Measurements from ENCODE around the gene ANKLE1.

Gene ANKLE1

GRCh38 chr19:17322854-17323253 lies 41.2 kb downstream of the ANKLE1 start:
- H3K9me3 ChIP-seq (ENCODE audit: control extremely low read depth in 1 of 5, control insufficient read depth in 4 of 5, insufficient read depth in 2 of 5, low read depth in 1 of 5, low read length in 4 of 5), result no peaks in the 10 kb centered on the region
- H3K4me3 ChIP-seq (ENCODE audit: control insufficient read depth in 1 of 7, extremely low read depth in 1 of 7, insufficient read depth in 4 of 7, low read depth in 2 of 7, low read length in 6 of 7), result peak overlapping the region in 2 of 7 experiments; percentile 43 to 62
- peaks cover 0 to 35% (median 25%) of the 10 kb centered on the region in 4 experiments for H3K36me3 ChIP-seq (ENCODE audit: control insufficient read depth in 4 of 4, insufficient read depth in 4 of 4, low read length in 3 of 4)
- ChIA-PET CTCF (interaction anchor here (1.3 to 2.1 kb wide), 2 partner anchors 10 to 14 kb away, joined by 4 to 8 read pairs; partner anchors contain the start of gene DDA1), POLR2A (interaction anchor here (0.6 kb wide), 1 partner anchor 13 kb away, joined by 4 read pairs; no protein-coding TSS in a partner anchor)
- peaks cover 0 to 10% (median 8%) of the 10 kb centered on the region in 4 experiments for H3K4me1 ChIP-seq (ENCODE audit: control extremely low read depth in 1 of 4, control insufficient read depth in 4 of 4, insufficient read depth in 4 of 4, low read length in 3 of 4)
- H3K27ac ChIP-seq (ENCODE audit: insufficient read depth in 1 of 2, low read depth in 1 of 2, low read length in 2 of 2, poor library complexity in 1 of 2, severe bottlenecking in 2 of 2), result no peak overlapping the region
- no peaks in the 10 kb centered on the region for H3K27me3 ChIP-seq (replicated peaks in 2 of 5; ENCODE audit: control insufficient read depth in 4 of 5, insufficient read depth in 5 of 5, low read length in 4 of 5)
- WGBS (ENCODE audit: insufficient coverage), result 94% methylated on average over 6 of the region's 10 CpGs
- DNase-seq, result no peak

- Histone ChIP-seq H3K4me1 (ENCODE audit: control extremely low read depth in 1 of 4, control insufficient read depth in 4 of 4, insufficient read depth in 4 of 4, low read length in 3 of 4) (peaks cover 0 to 14% (median 10%) of the 10 kb centered on the region in 4 experiments), H3K27ac (ENCODE audit: insufficient read depth in 1 of 2, low read depth in 1 of 2, low read length in 2 of 2, poor library complexity in 1 of 2, severe bottlenecking in 2 of 2) (no peak overlapping the region), H3K36me3 (ENCODE audit: control insufficient read depth in 4 of 4, insufficient read depth in 4 of 4, low read length in 3 of 4) (peaks cover 0 to 34% (median 25%) of the 10 kb centered on the region in 4 experiments), H3K9me3 (ENCODE audit: control extremely low read depth in 1 of 5, control insufficient read depth in 4 of 5, insufficient read depth in 2 of 5, low read depth in 1 of 5, low read length in 4 of 5) (no peaks in the 10 kb centered on the region), H3K4me3 (ENCODE audit: control insufficient read depth in 1 of 7, extremely low read depth in 1 of 7, insufficient read depth in 4 of 7, low read depth in 2 of 7, low read length in 6 of 7) (peak overlapping the region in 5 of 7 experiments; percentile 6 to 62 (median 48)), H3K27me3 (replicated peaks in 2 of 5; ENCODE audit: control insufficient read depth in 4 of 5, insufficient read depth in 5 of 5, low read length in 4 of 5) (no peaks in the 10 kb centered on the region)
- ChIA-PET POLR2A (interaction anchor here (0.6 to 1.2 kb wide), 2 partner anchors 13 to 17 kb away, joined by 4 to 5 read pairs; no protein-coding TSS in a partner anchor), CTCF (interaction anchor here (1.2 kb wide), 1 partner anchor 9 kb away, joined by 3 read pairs; no protein-coding TSS in a partner anchor)
- peak in 1 of 3 donors; percentile 31 for DNase-seq
- WGBS (ENCODE audit: insufficient coverage), result 15% methylated on average over 27 of the region's 56 CpGs
Observed at GRCh38 chr19:17323300-17323963, 41.7 kb downstream of the ANKLE1 start.

GRCh38 chr19:17323964-17324332 lies 42.2 kb downstream of the ANKLE1 start:
- Histone ChIP-seq H3K4me1 (ENCODE audit: control extremely low read depth in 1 of 4, control insufficient read depth in 4 of 4, insufficient read depth in 4 of 4, low read length in 3 of 4) (peaks cover 0 to 17% (median 13%) of the 10 kb centered on the region in 4 experiments), H3K27me3 (replicated peaks in 2 of 5; ENCODE audit: control insufficient read depth in 4 of 5, insufficient read depth in 5 of 5, low read length in 4 of 5) (no peaks in the 10 kb centered on the region), H3K27ac (ENCODE audit: insufficient read depth in 1 of 2, low read depth in 1 of 2, low read length in 2 of 2, poor library complexity in 1 of 2, severe bottlenecking in 2 of 2) (no peak overlapping the region), H3K9me3 (ENCODE audit: control extremely low read depth in 1 of 5, control insufficient read depth in 4 of 5, insufficient read depth in 2 of 5, low read depth in 1 of 5, low read length in 4 of 5) (no peaks in the 10 kb centered on the region), H3K4me3 (ENCODE audit: control insufficient read depth in 1 of 7, extremely low read depth in 1 of 7, insufficient read depth in 4 of 7, low read depth in 2 of 7, low read length in 6 of 7) (peak overlapping the region in 5 of 7 experiments; percentile 6 to 62 (median 48)), H3K36me3 (ENCODE audit: control insufficient read depth in 4 of 4, insufficient read depth in 4 of 4, low read length in 3 of 4) (peaks cover 0 to 32% (median 23%) of the 10 kb centered on the region in 4 experiments)
- DNase-seq, result peak in 2 of 3 donors; percentile 32 to 47
- CTCF ChIA-PET, result interaction anchor here (1.2 kb wide), 1 partner anchor 9 kb away, joined by 3 read pairs; no protein-coding TSS in a partner anchor
- 21% methylated on average over 2 of the region's 7 CpGs for WGBS (ENCODE audit: insufficient coverage)
- POLR2A ChIA-PET, result interaction anchor here (1.2 kb wide), 1 partner anchor 17 kb away, joined by 5 read pairs; no protein-coding TSS in a partner anchor

GRCh38 chr19:17324357-17325114 lies 42.8 kb downstream of the ANKLE1 start:
- no peak overlapping the region for H3K4me3 ChIP-seq (ENCODE audit: control insufficient read depth in 1 of 7, extremely low read depth in 1 of 7, insufficient read depth in 4 of 7, low read depth in 2 of 7, low read length in 6 of 7)
- H3K27me3 ChIP-seq (replicated peaks in 2 of 5; ENCODE audit: control insufficient read depth in 4 of 5, insufficient read depth in 5 of 5, low read length in 4 of 5), result peaks cover 0 to 3% (median 0%) of the 10 kb centered on the region in 5 experiments
- peaks cover 0 to 23% (median 19%) of the 10 kb centered on the region in 4 experiments for H3K4me1 ChIP-seq (ENCODE audit: control extremely low read depth in 1 of 4, control insufficient read depth in 4 of 4, insufficient read depth in 4 of 4, low read length in 3 of 4)
- peaks cover 0 to 26% (median 22%) of the 10 kb centered on the region in 4 experiments for H3K36me3 ChIP-seq (ENCODE audit: control insufficient read depth in 4 of 4, insufficient read depth in 4 of 4, low read length in 3 of 4)
- no peaks in the 10 kb centered on the region for H3K9me3 ChIP-seq (ENCODE audit: control extremely low read depth in 1 of 5, control insufficient read depth in 4 of 5, insufficient read depth in 2 of 5, low read depth in 1 of 5, low read length in 4 of 5)
- H3K27ac ChIP-seq (ENCODE audit: insufficient read depth in 1 of 2, low read depth in 1 of 2, low read length in 2 of 2, poor library complexity in 1 of 2, severe bottlenecking in 2 of 2), result no peak overlapping the region
- ChIA-PET CTCF (interaction anchor here (1.2 kb wide), 1 partner anchor 8 kb away, joined by 3 read pairs; no protein-coding TSS in a partner anchor), POLR2A (interaction anchor here (1.2 kb wide), 1 partner anchor 18 kb away, joined by 5 read pairs; no protein-coding TSS in a partner anchor)
- no peak for DNase-seq
- WGBS (ENCODE audit: insufficient coverage), result 90% methylated on average over 23 of the region's 28 CpGs

GRCh38 chr19:17325133-17325532 lies 43.4 kb downstream of the ANKLE1 start:
- CTCF ChIA-PET, result no interaction called here
- DNase-seq, result no peak
- no peaks in the 10 kb centered on the region for H3K9me3 ChIP-seq (ENCODE audit: control extremely low read depth in 1 of 5, control insufficient read depth in 4 of 5, insufficient read depth in 2 of 5, low read depth in 1 of 5, low read length in 4 of 5)

GRCh38 chr19:17325881-17326594 lies 44.3 kb downstream of the ANKLE1 start:
- DNase-seq, result no peak
- peaks cover 0 to 12% (median 0%) of the 10 kb centered on the region in 5 experiments for H3K27me3 ChIP-seq (replicated peaks in 2 of 5; ENCODE audit: control insufficient read depth in 4 of 5, insufficient read depth in 5 of 5, low read length in 4 of 5)
- ChIA-PET POLR2A (interaction anchor here (2.0 kb wide), 1 partner anchor 16 kb away, joined by 6 read pairs; the partner anchor contains the start of gene DDA1), CTCF (no interaction called here)
- H3K36me3 ChIP-seq (ENCODE audit: control insufficient read depth in 4 of 4, insufficient read depth in 4 of 4, low read length in 3 of 4), result peaks cover 0 to 16% (median 9%) of the 10 kb centered on the region in 4 experiments
- H3K4me3 ChIP-seq (ENCODE audit: control insufficient read depth in 1 of 7, extremely low read depth in 1 of 7, insufficient read depth in 4 of 7, low read depth in 2 of 7, low read length in 6 of 7), result no peak overlapping the region
- 98% methylated on average over 17 of the region's 17 CpGs for WGBS (ENCODE audit: insufficient coverage)
- no peak overlapping the region for H3K27ac ChIP-seq (ENCODE audit: insufficient read depth in 1 of 2, low read depth in 1 of 2, low read length in 2 of 2, poor library complexity in 1 of 2, severe bottlenecking in 2 of 2)
- H3K9me3 ChIP-seq (ENCODE audit: control extremely low read depth in 1 of 5, control insufficient read depth in 4 of 5, insufficient read depth in 2 of 5, low read depth in 1 of 5, low read length in 4 of 5), result no peaks in the 10 kb centered on the region
- H3K4me1 ChIP-seq (ENCODE audit: control extremely low read depth in 1 of 4, control insufficient read depth in 4 of 4, insufficient read depth in 4 of 4, low read length in 3 of 4), result peaks cover 0 to 26% (median 20%) of the 10 kb centered on the region in 4 experiments

More at GRCh38 chr19:17325133-17325532, 43.4 kb downstream of the ANKLE1 start:
- Histone ChIP-seq H3K27me3 (replicated peaks in 2 of 5; ENCODE audit: control insufficient read depth in 4 of 5, insufficient read depth in 5 of 5, low read length in 4 of 5) (peaks cover 0 to 9% (median 0%) of the 10 kb centered on the region in 5 experiments), H3K27ac (ENCODE audit: insufficient read depth in 1 of 2, low read depth in 1 of 2, low read length in 2 of 2, poor library complexity in 1 of 2, severe bottlenecking in 2 of 2) (no peak overlapping the region), H3K36me3 (ENCODE audit: control insufficient read depth in 4 of 4, insufficient read depth in 4 of 4, low read length in 3 of 4) (peaks cover 0 to 22% (median 17%) of the 10 kb centered on the region in 4 experiments), H3K4me1 (ENCODE audit: control extremely low read depth in 1 of 4, control insufficient read depth in 4 of 4, insufficient read depth in 4 of 4, low read length in 3 of 4) (peaks cover 0 to 26% (median 20%) of the 10 kb centered on the region in 4 experiments), H3K4me3 (ENCODE audit: control insufficient read depth in 1 of 7, extremely low read depth in 1 of 7, insufficient read depth in 4 of 7, low read depth in 2 of 7, low read length in 6 of 7) (no peak overlapping the region)
- POLR2A ChIA-PET, result no interaction called here
- WGBS (ENCODE audit: insufficient coverage), result over 99% methylated on average over 17 of the region's 20 CpGs

All from common myeloid progenitor, CD34-positive (primary cell).